ENCODE measurements around the gene TNNC1.
A peak's percentile ranks its signal among the peaks of the same experiment; 100 is the strongest.

TNNC1 gene

GRCh38 chr3:52455283-52456168, 1.7 kb upstream of the TNNC1 start, which contains the start of gene NISCH:
Gene NISCH (plus strand): TSS chr3:52455604. CDS start chr3:52455642, 38 bp downstream.
- H3K36me3 ChIP-seq (ENCODE audit: insufficient read depth, low read length) = peaks cover 31% of the 10 kb centered on the region
- H3K4me3 ChIP-seq (ENCODE audit: low read length) = peak within 1 kb of the TSS; percentile 88
- no peaks in the 10 kb centered on the region for H3K9me3 ChIP-seq (ENCODE audit: insufficient read depth, low read depth, low read length)
- H3K9ac ChIP-seq (ENCODE audit: low read depth, low read length) = peak within 1 kb of the TSS; percentile 82
- peak within 1 kb of the TSS; percentile 46; the same call in 1 of the 2 replicates for H3K27ac ChIP-seq (ENCODE audit: low read depth, low read length)
- H3K27me3 ChIP-seq (ENCODE audit: insufficient read depth, low read length) = no peaks in the 10 kb centered on the region
- WGBS = 2% methylated on average over 86 of the region's 86 CpGs
- peaks cover 21% of the 10 kb centered on the region; the same call in 1 of the 2 replicates for H3K4me1 ChIP-seq (ENCODE audit: insufficient read depth, low read length)

- H3K4me1 ChIP-seq (ENCODE audit: insufficient read depth, low read length) = peaks cover 26% of the 10 kb centered on the region
- 85% methylated on average over 11 of the region's 11 CpGs for WGBS
Measured at GRCh38 chr3:52454938-52455282, 1.1 kb upstream of the TNNC1 start.

DNA sequence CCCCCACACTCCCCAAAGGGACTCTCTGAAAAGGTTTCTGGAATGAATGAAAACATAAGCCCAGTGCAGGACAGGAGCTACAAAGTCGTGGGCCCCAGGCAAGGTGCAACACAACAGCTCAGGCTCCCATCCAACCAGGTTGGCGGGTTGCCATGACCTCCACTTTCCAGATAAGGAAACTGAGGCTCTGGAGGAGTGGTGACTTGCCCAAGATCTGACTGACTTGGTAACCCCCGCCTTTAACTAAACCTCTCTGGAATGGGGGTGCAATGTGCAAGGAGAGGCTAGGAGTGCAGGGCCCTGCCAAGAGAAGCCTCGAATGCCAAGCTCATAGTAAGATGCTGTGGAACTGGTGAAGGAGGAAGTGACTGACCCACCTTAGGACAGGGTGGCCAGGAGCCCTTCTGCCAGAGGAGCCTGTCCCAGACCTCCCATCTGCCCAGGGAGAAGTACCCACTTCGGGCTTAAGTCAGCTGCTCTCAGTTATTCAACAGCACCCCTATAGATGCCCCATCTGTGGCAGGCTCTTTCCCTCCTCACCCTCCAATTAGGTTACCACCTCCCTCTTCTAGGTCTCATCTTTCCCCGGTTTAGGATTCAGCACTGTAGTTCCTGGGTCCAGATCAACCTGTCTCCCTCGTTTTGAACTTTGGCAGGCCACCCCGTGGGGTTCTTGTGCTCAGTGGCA, 553 bp upstream of the TNNC1 start:
- Histone ChIP-seq H3K27me3 (ENCODE audit: insufficient read depth, low read length) (no peaks in the 10 kb centered on the region), H3K4me1 (ENCODE audit: insufficient read depth, low read length) (peaks cover 26% of the 10 kb centered on the region), H3K4me3 (ENCODE audit: low read length) (no peak overlapping the region), H3K36me3 (ENCODE audit: insufficient read depth, low read length) (peaks cover 23% of the 10 kb centered on the region), H3K9ac (ENCODE audit: low read depth, low read length) (no peak overlapping the region), H3K27ac (ENCODE audit: low read depth, low read length) (no peak overlapping the region), H3K9me3 (ENCODE audit: insufficient read depth, low read depth, low read length) (no peaks in the 10 kb centered on the region)
- WGBS = 88% methylated on average over 8 of the region's 8 CpGs

More at GRCh38 chr3:52454938-52455282, 1.1 kb upstream of the TNNC1 start:
- Histone ChIP-seq H3K4me3 (ENCODE audit: low read length) (peak overlapping the region; percentile 51), H3K9ac (ENCODE audit: low read depth, low read length) (0 out of 2 replicates have a peak overlapping the region, but pooled peaks have one; percentile 8), H3K27me3 (ENCODE audit: insufficient read depth, low read length) (no peaks in the 10 kb centered on the region), H3K36me3 (ENCODE audit: insufficient read depth, low read length) (peaks cover 25% of the 10 kb centered on the region), H3K9me3 (ENCODE audit: insufficient read depth, low read depth, low read length) (no peaks in the 10 kb centered on the region), H3K27ac (ENCODE audit: low read depth, low read length) (peak overlapping the region; percentile 13; the same call in 1 of the 2 replicates)

DNA sequence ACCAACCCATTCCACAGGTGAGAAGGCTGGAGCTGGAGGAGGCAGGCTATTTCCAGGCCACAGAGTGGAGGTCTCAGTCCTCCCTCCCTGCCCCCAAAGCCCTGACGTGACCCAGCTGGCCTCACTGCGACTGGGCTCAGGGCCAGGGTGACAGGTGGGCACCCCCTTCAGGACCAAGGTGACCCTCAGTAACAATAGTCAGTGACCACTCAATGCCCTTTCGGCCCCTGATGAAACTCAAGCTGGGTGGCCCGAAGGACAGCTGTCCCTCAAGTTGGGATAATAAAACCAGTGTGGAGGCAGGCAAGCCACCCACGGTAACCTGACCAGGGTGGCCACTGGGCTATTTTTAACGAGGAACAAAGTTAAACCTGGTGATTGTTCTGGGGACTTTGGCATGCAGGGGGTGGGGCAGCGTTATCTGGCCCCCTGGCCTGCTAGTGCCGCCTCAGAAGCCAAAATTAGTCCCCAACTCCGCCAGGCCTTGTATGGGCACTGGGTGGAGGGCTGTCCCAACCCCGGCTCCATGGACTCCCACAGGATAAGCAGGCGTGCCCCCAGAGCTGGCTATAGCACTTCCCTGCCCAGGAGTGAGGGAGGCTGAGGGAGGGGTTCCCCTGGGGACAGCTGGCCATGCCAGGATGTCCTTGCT, 1.1 kb downstream of the TNNC1 start:
- H3K9ac ChIP-seq (ENCODE audit: low read depth, low read length) = no peak overlapping the region
- H3K4me3 ChIP-seq (ENCODE audit: low read length) = no peak overlapping the region
- no peaks in the 10 kb centered on the region for H3K9me3 ChIP-seq (ENCODE audit: insufficient read depth, low read depth, low read length)
- no peak overlapping the region; the same call in 1 of the 2 replicates for H3K27ac ChIP-seq (ENCODE audit: low read depth, low read length)
- H3K36me3 ChIP-seq (ENCODE audit: insufficient read depth, low read length) = peaks cover 6% of the 10 kb centered on the region
- no peaks in the 10 kb centered on the region for H3K27me3 ChIP-seq (ENCODE audit: insufficient read depth, low read length)
- peaks cover 26% of the 10 kb centered on the region for H3K4me1 ChIP-seq (ENCODE audit: insufficient read depth, low read length)
- WGBS = 75% methylated on average over 11 of the region's 11 CpGs

DNA sequence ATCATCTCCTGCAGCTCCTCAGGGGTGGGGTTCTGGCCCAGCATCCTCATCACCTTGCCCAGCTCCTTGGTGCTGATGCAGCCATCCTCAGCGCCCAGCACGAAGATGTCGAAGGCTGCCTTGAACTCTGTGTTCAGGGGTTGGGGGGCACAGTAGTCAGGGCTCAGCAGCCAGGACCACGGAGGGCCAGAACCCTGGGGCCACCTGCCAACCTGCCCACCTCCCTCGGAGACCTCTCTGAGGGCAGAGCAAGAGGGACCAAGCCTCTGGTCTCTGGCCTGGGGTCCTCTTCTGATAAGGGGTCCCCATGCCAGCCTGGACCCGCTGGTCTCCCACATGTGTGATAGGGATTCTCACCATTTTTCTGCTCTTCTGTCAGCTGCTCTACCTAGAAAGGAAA, 1.7 kb downstream of the TNNC1 start:
- Histone ChIP-seq H3K27me3 (ENCODE audit: insufficient read depth, low read length) (no peaks in the 10 kb centered on the region), H3K4me1 (ENCODE audit: insufficient read depth, low read length) (peaks cover 25% of the 10 kb centered on the region), H3K9me3 (ENCODE audit: insufficient read depth, low read depth, low read length) (no peaks in the 10 kb centered on the region), H3K27ac (ENCODE audit: low read depth, low read length) (no peak overlapping the region), H3K36me3 (ENCODE audit: insufficient read depth, low read length) (no peaks in the 10 kb centered on the region), H3K9ac (ENCODE audit: low read depth, low read length) (no peak overlapping the region), H3K4me3 (ENCODE audit: low read length) (no peak overlapping the region)
- WGBS = 96% methylated on average over 6 of the region's 6 CpGs

DNA sequence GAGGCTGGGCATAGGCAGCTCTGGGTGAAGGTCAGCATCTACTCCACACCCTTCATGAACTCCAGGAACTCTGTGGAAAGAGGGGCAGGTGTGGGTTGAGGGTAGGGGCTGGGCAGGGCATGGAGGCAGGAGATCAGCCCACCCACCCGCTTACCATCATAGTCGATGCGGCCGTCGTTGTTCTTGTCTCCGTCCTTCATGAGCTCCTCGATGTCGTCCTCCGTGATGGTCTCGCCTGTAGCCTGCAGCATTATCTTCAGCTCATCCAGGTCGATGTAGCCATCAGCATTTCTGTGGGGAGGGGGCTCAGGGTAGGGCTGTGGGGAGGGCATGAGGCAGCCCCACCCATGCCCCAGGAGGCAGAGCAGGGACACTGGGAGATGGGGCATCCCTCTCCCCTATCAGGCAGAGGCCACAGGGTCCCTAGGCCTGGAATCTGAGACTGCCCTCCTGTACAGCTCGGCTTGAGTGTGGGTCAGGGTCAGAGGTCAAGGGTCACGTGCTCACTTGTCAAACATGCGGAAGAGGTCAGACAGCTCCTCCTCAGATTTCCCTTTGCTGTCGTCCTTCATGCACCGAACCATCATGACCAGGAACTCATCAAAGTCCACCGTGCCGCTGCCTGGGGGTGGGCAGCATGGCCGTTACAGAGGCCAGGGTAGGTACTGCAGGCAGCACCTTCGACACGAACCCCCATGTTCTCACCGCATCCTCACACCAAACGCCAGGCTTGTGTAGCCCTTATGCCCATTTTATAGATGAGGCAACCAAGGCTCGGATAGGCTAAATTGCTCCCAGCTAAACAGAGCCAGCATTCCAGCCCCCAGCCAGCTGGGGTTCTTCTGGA, 2.4 kb downstream of the TNNC1 start:
- Histone ChIP-seq H3K27me3 (ENCODE audit: insufficient read depth, low read length) (no peaks in the 10 kb centered on the region), H3K9ac (ENCODE audit: low read depth, low read length) (no peak overlapping the region), H3K4me1 (ENCODE audit: insufficient read depth, low read length) (peaks cover 19% of the 10 kb centered on the region), H3K9me3 (ENCODE audit: insufficient read depth, low read depth, low read length) (no peaks in the 10 kb centered on the region), H3K36me3 (ENCODE audit: insufficient read depth, low read length) (no peaks in the 10 kb centered on the region), H3K4me3 (ENCODE audit: low read length) (no peak overlapping the region), H3K27ac (ENCODE audit: low read depth, low read length) (no peak overlapping the region)
- WGBS = 91% methylated on average over 24 of the region's 24 CpGs

GRCh38 chr3:52450489-52451236, 3.2 kb downstream of the TNNC1 start:
- no peaks in the 10 kb centered on the region for H3K36me3 ChIP-seq (ENCODE audit: insufficient read depth, low read length)
- H3K9me3 ChIP-seq (ENCODE audit: insufficient read depth, low read depth, low read length) = no peaks in the 10 kb centered on the region
- 93% methylated on average over 10 of the region's 11 CpGs for WGBS
- no peak overlapping the region for H3K4me3 ChIP-seq (ENCODE audit: low read length)
- H3K27me3 ChIP-seq (ENCODE audit: insufficient read depth, low read length) = no peaks in the 10 kb centered on the region
- H3K9ac ChIP-seq (ENCODE audit: low read depth, low read length) = no peak overlapping the region
- H3K4me1 ChIP-seq (ENCODE audit: insufficient read depth, low read length) = peaks cover 18% of the 10 kb centered on the region
- H3K27ac ChIP-seq (ENCODE audit: low read depth, low read length) = no peak overlapping the region; the same call in 1 of the 2 replicates

DNA sequence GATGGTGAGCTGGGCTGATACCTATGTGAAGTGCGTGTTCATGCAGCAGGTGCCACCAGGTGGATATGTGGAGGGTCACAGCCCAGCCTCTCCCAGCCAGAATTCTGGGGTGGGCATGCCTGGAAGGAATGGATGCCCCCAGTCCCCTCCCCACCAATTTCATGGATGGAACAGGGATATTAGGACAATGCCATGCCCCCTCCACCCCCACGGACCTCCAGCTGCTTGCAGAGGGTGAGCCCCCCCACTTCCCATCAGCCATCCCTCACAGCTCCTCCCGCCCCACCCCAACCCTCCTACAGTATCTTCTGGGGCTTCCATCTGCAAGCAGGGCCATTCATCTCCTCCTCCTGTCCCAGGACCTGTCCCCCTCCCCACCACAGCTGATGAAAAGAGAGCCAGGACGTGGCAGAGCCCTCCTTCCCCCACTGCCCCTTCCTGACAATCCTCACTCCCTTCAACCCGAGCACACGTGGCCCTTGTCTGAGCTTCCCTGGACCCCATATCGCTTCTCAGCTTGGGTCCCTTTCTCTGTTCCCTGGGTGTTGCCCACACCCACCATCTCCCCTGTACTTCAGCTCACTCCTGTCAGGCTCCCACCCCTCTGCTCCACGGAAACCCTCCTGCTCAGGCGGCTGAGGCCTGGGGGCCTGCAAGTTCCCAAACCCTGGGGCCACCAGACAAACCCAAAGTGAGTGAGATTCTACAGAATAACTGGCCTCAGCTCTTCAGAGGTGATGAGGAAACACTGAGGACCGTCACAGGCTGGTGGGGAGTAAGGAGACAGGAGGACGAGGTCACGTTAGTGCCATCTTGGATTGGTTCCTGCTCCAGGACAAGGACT, 6.1 kb downstream of the TNNC1 start:
- Histone ChIP-seq H3K36me3 (ENCODE audit: insufficient read depth, low read length) (no peaks in the 10 kb centered on the region), H3K4me3 (ENCODE audit: low read length) (no peak overlapping the region), H3K27me3 (ENCODE audit: insufficient read depth, low read length) (no peaks in the 10 kb centered on the region), H3K9me3 (ENCODE audit: insufficient read depth, low read depth, low read length) (no peaks in the 10 kb centered on the region), H3K27ac (ENCODE audit: low read depth, low read length) (no peak overlapping the region), H3K4me1 (ENCODE audit: insufficient read depth, low read length) (peaks cover 8% of the 10 kb centered on the region), H3K9ac (ENCODE audit: low read depth, low read length) (no peak overlapping the region)
- WGBS = 80% methylated on average over 12 of the region's 12 CpGs

DNA sequence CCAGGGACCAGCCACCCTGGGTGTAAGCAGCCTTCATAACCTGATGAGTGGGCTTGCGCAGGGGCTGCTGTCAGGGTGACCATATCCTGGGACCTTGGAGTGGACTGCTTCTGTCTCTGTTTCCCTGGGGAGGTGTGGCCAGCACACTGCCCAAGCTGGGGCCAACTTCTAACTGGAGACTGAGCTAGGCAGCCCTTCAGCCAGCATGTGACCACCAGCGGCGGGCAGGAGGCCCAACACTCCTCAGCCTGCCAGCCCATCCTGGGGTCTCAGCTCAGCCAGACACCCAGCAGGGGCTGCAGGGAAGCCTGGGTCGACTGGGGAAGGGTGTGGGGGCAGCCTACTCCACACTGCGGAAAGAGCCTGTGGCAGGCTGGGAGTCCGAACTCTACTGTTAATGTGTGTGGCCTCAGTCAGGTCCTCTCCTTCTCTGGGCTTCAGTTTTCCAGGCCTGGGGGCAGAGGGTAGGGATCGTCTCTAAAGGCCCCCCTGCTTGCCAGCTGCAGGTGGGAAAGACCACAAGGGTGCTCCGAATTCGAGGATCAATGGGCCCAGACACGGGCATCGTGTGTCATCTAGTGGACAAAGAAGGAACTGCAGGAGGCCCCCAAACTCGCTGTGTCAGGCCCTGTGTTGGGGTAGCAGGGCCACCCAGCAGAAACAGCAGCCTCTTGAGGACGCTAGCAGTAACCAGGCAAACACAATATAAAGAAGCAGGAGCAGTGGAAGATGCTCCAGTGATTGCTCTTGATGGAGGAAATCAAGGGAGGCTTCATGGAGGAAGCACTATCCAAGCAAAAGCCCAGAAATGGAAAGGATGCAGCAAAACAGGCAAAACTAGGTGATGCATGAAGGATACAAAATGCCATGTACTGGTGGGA, 7.0 kb downstream of the TNNC1 start:
- no peaks in the 10 kb centered on the region for H3K36me3 ChIP-seq (ENCODE audit: insufficient read depth, low read length)
- WGBS = 41% methylated on average over 13 of the region's 13 CpGs
- H3K9me3 ChIP-seq (ENCODE audit: insufficient read depth, low read depth, low read length) = no peaks in the 10 kb centered on the region
- H3K4me3 ChIP-seq (ENCODE audit: low read length) = no peak overlapping the region
- no peaks in the 10 kb centered on the region for H3K27me3 ChIP-seq (ENCODE audit: insufficient read depth, low read length)
- H3K4me1 ChIP-seq (ENCODE audit: insufficient read depth, low read length) = peaks cover 5% of the 10 kb centered on the region; the same call in 1 of the 2 replicates
- no peak overlapping the region for H3K27ac ChIP-seq (ENCODE audit: low read depth, low read length)
- no peak overlapping the region for H3K9ac ChIP-seq (ENCODE audit: low read depth, low read length)

Data from HUES64 (cell line).